Glutamatergic neuron (in vitro differentiated cells): Measurements from ENCODE around the gene CDH4. TPM values are rescaled to one million over a fixed set of nuclear protein-coding genes. Genes with fewer than 3 reads are reported as not detected.

Source experiments
- DNase-seq: peaks from one replicate; pipeline ENCODE4 v3.0.0; 2022
- H3K27ac Mint-ChIP-seq: one replicate; pipeline ENCODE4 v1.8.0; 2020; ENCODE audit warnings: mild to moderate bottlenecking, mixed read lengths, inconsistent platforms; ENCODE audit not compliant: unreplicated experiment
- H3K27me3 Mint-ChIP-seq: one replicate; pipeline ENCODE4 v1.8.0; 2020; ENCODE audit warnings: mild to moderate bottlenecking, moderate library complexity, mixed read lengths, inconsistent platforms; ENCODE audit not compliant: unreplicated experiment
- H3K36me3 Mint-ChIP-seq: one replicate; pipeline ENCODE4 v1.8.0; 2020; ENCODE audit warnings: mild to moderate bottlenecking, mixed read lengths, inconsistent platforms; ENCODE audit not compliant: unreplicated experiment
- H3K4me1 Mint-ChIP-seq: one replicate; pipeline ENCODE4 v1.8.0; 2020; ENCODE audit warnings: mild to moderate bottlenecking, low read depth, mixed read lengths, inconsistent platforms; ENCODE audit not compliant: unreplicated experiment
- H3K4me3 Mint-ChIP-seq: one replicate; pipeline ENCODE4 v1.8.0; 2020; ENCODE audit warnings: mild to moderate bottlenecking, mixed read lengths, inconsistent platforms; ENCODE audit not compliant: unreplicated experiment
- H3K9me3 Mint-ChIP-seq: one replicate; pipeline ENCODE4 v1.8.0; 2020; ENCODE audit warnings: mild to moderate bottlenecking, moderate library complexity, mixed read lengths, inconsistent platforms; ENCODE audit not compliant: unreplicated experiment
- total RNA-seq: library from RNA; stranded (reverse); fragmentation: NEBNext Ultra II Directional; extraction: Animal tissue kit (Norgen Biotek cat#: 25700); gene quantifications from one replicate; pipeline ENCODE4 v1.2.1, GENCODE V29; 2021; ENCODE audit not compliant: unreplicated experiment
- TF ChIP-seq, protein P1 (sequence below): fragments of 200-600 bp; sonication (generic); IDR thresholded peaks from one replicate; pipeline ENCODE4 v1.5.0; 2021; ENCODE audit not compliant: partially characterized antibody, unreplicated experiment

CDH4 gene
- total RNA-seq, 1 donor from 2014 or later = 1.2 TPM

- Mint-ChIP-seq H3K27me3 (peaks cover 4% of the 10 kb centered on the region), H3K27ac (no peak overlapping the region), H3K4me3 (no peak overlapping the region), H3K9me3 (peaks cover 9% of the 10 kb centered on the region), H3K36me3 (peaks cover 8% of the 10 kb centered on the region), H3K4me1 (peaks cover 17% of the 10 kb centered on the region)
- no peak for DNase-seq
- TF ChIP-seq, protein P1, sequence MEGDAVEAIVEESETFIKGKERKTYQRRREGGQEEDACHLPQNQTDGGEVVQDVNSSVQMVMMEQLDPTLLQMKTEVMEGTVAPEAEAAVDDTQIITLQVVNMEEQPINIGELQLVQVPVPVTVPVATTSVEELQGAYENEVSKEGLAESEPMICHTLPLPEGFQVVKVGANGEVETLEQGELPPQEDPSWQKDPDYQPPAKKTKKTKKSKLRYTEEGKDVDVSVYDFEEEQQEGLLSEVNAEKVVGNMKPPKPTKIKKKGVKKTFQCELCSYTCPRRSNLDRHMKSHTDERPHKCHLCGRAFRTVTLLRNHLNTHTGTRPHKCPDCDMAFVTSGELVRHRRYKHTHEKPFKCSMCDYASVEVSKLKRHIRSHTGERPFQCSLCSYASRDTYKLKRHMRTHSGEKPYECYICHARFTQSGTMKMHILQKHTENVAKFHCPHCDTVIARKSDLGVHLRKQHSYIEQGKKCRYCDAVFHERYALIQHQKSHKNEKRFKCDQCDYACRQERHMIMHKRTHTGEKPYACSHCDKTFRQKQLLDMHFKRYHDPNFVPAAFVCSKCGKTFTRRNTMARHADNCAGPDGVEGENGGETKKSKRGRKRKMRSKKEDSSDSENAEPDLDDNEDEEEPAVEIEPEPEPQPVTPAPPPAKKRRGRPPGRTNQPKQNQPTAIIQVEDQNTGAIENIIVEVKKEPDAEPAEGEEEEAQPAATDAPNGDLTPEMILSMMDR = no peak
Observed at GRCh38 chr20:61330441-61330840, 78.4 kb downstream of the CDH4 start.

DNA sequence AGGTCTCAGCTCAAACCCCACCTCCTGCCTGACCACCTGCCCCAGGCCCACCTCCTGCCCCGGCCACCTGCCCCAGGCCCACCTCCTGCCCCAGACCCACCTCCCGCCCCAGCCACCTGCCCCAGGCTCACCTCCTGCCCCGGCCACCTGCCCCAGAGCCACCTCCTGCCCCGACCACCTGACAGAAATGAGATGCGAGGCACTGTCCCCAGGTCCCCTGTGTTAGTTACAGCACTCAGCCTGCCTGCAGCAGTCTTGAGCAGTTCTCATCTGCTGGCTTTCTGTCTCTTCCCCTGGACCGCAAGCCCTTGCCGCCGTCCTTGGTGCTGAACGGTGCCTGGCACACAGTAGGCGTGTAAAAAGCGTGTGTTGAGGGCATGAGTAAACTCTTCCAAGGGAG, 79.5 kb downstream of the CDH4 start:
- peaks cover 9% of the 10 kb centered on the region for H3K9me3 Mint-ChIP-seq
- H3K27ac Mint-ChIP-seq = no peak overlapping the region
- peaks cover 17% of the 10 kb centered on the region for H3K4me1 Mint-ChIP-seq
- H3K4me3 Mint-ChIP-seq = no peak overlapping the region
- H3K27me3 Mint-ChIP-seq = peaks cover 6% of the 10 kb centered on the region
- peak; percentile 48 for DNase-seq
- H3K36me3 Mint-ChIP-seq = peaks cover 8% of the 10 kb centered on the region
- TF ChIP-seq, protein P1 = no peak

GRCh38 chr20:61332016-61332975, 80.2 kb downstream of the CDH4 start:
- H3K27me3 Mint-ChIP-seq = peaks cover 12% of the 10 kb centered on the region
- no peak overlapping the region for H3K27ac Mint-ChIP-seq
- TF ChIP-seq, protein P1 = no peak
- no peak for DNase-seq
- peaks cover 10% of the 10 kb centered on the region for H3K36me3 Mint-ChIP-seq
- H3K4me3 Mint-ChIP-seq = no peak overlapping the region
- H3K4me1 Mint-ChIP-seq = peaks cover 17% of the 10 kb centered on the region
- H3K9me3 Mint-ChIP-seq = peaks cover 12% of the 10 kb centered on the region

DNA sequence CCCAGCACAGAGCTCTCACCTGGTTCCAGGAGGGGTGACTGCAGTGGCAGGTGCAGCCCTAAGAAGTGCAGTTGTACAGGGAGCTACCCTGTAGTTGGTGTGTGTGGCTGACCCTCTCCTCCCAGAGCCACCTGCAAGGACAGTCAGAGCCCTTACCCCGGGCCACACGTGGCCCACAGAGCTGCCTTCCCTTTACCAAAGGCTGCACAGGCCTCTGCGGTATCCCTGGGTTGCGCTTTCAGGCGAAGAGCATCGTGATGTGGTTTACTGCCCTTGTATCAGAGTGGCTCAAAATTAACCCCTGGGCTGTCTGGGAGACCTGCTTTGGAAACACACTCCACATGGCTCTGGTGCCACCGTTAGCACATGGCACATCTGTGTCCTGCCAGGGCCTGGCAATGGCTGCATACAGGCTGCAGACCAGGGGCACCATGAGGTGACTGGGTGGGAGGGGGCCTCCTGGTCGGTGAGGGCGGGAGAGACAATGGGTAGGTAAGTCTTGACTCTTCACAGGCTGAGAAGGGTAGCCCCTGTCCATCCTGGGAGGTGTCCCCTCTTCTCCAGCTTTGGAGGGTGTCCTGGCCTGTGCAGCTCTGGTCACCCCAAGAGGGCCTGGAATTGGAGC, 81.5 kb downstream of the CDH4 start:
- H3K9me3 Mint-ChIP-seq = peaks cover 10% of the 10 kb centered on the region
- H3K4me1 Mint-ChIP-seq = peaks cover 17% of the 10 kb centered on the region
- TF ChIP-seq, protein P1 = no peak
- H3K4me3 Mint-ChIP-seq = no peak overlapping the region
- peaks cover 12% of the 10 kb centered on the region for H3K27me3 Mint-ChIP-seq
- no peak overlapping the region for H3K27ac Mint-ChIP-seq
- no peak for DNase-seq
- peaks cover 5% of the 10 kb centered on the region for H3K36me3 Mint-ChIP-seq

- Mint-ChIP-seq H3K36me3 (peaks cover 10% of the 10 kb centered on the region), H3K27me3 (peaks cover 10% of the 10 kb centered on the region), H3K4me3 (no peak overlapping the region), H3K4me1 (peaks cover 8% of the 10 kb centered on the region), H3K9me3 (peaks cover 7% of the 10 kb centered on the region), H3K27ac (no peak overlapping the region)
- TF ChIP-seq, protein P1 = no peak
- DNase-seq = no peak
Observed at GRCh38 chr20:61340157-61340556, 88.1 kb downstream of the CDH4 start.
